HCT116 (cell line): ENCODE data around the gene TPD52L2.

Source experiments
- CTCF ChIP-seq, 3 experiments: fragments of 200-600 bp in 1 of 3; sonication (generic) in 1 of 3; IDR thresholded peaks in 2 of 3; conservative IDR thresholded peaks in 1 of 3; 2 replicates each; pipeline ENCODE4 v1.5.1; 2012 to 2017; ENCODE audit warnings: low read depth in 2 of 3, low read length in 2 of 3, antibody characterized with exemption in 1 of 3, borderline replicate concordance in 1 of 3, control low read depth in 1 of 3, mild to moderate bottlenecking in 1 of 3, mixed read lengths in 1 of 3, mixed run types in 1 of 3, moderate library complexity in 1 of 3; ENCODE audit not compliant: insufficient read depth in 1 of 3
- JUND ChIP-seq: IDR thresholded peaks from 2 replicates; pipeline ENCODE4 v1.6.1; 2012
- RAD21 ChIP-seq: IDR thresholded peaks from 2 replicates; pipeline ENCODE4 v1.6.1; 2012; ENCODE audit warnings: low read depth, mild to moderate bottlenecking
- SIN3A ChIP-seq: IDR thresholded peaks from 2 replicates; pipeline ENCODE4 v1.6.1; 2012; ENCODE audit warnings: low read depth
- SRF ChIP-seq: IDR thresholded peaks from 2 replicates; pipeline ENCODE4 v1.6.1; 2012; ENCODE audit warnings: low read depth

GRCh38 chr20:63886054-63886419 lies 21.0 kb downstream of the TPD52L2 start:
- TF ChIP-seq CTCF (IDR thresholded peaks at IDR 0.05 in 2 of 3, conservative IDR thresholded peaks at IDR 0.05 in 1 of 3; ENCODE audit: borderline replicate concordance in 1 of 3, insufficient read depth in 1 of 3, low read depth in 2 of 3, low read length in 2 of 3) = no peak
- no peak for TF ChIP-seq JUND
- no peak for TF ChIP-seq SRF
- TF ChIP-seq SIN3A = no peak
- no peak for TF ChIP-seq RAD21
